ENCODE results near the gene GBF1. TPM values are rescaled to one million over a fixed set of nuclear protein-coding genes. Genes with fewer than 3 reads are reported as not detected.
"Not testable (repeated sequence)": the region's sequence is repeated elsewhere in the genome, so short reads cannot be mapped to it uniquely, and the experiment has no call there.

Gene GBF1
- total RNA-seq, 2 donors from 2014 or later = 53.1 to 59.1 TPM

- Histone ChIP-seq H3K4me1 (replicated peaks) (no peaks in the 10 kb centered on the region), H3K27me3 (replicated peaks; ENCODE audit: insufficient read depth) (no peaks in the 10 kb centered on the region), H3K4me3 (no peak overlapping the region), H3K27ac (no peak overlapping the region), H3K9me3 (no peaks in the 10 kb centered on the region), H3K36me3 (no peaks in the 10 kb centered on the region)
- intact Hi-C loops (cut with DNase I) = no loop called here
- DNase-seq (ENCODE audit: low spot score) = no peak
- TF ChIP-seq POLR2A (IDR thresholded peaks at IDR 0.05) (no peak), CTCF (IDR thresholded peaks at IDR 0.05) (no peak), POLR2AphosphoS5 (IDR thresholded peaks at IDR 0.05) (no peak)
- 88% methylated on average over 1 of the region's 1 CpG for WGBS
These were observed 60.7 kb downstream of the GBF1 start for GRCh38 chr10:102306006-102306405.

GRCh38 chr10:102306710-102307109, 61.4 kb downstream of the GBF1 start:
- Histone ChIP-seq H3K36me3 (no peaks in the 10 kb centered on the region), H3K9me3 (no peaks in the 10 kb centered on the region), H3K27ac (no peak overlapping the region), H3K27me3 (replicated peaks; ENCODE audit: insufficient read depth) (no peaks in the 10 kb centered on the region), H3K4me1 (replicated peaks) (no peaks in the 10 kb centered on the region), H3K4me3 (no peak overlapping the region)
- 97% methylated on average over 3 of the region's 3 CpGs for WGBS
- TF ChIP-seq POLR2AphosphoS5 (IDR thresholded peaks at IDR 0.05) (no peak), POLR2A (IDR thresholded peaks at IDR 0.05) (no peak), CTCF (IDR thresholded peaks at IDR 0.05) (no peak)
- intact Hi-C loops (cut with DNase I) = no loop called here
- DNase-seq (ENCODE audit: low spot score) = no peak

GRCh38 chr10:102308318-102308717, 63.0 kb downstream of the GBF1 start:
- H3K4me1 ChIP-seq (replicated peaks); H3K27me3 ChIP-seq (replicated peaks; ENCODE audit: insufficient read depth); H3K4me3 ChIP-seq; H3K9me3 ChIP-seq; H3K36me3 ChIP-seq; DNase-seq (ENCODE audit: low spot score); H3K27ac ChIP-seq; intact Hi-C loops (cut with DNase I): not testable (repeated sequence)
- 97% methylated on average over 4 of the region's 5 CpGs for WGBS

GRCh38 chr10:102309236-102309635, 63.9 kb downstream of the GBF1 start:
- Histone ChIP-seq H3K27ac (no peak overlapping the region), H3K4me3 (no peak overlapping the region), H3K36me3 (no peaks in the 10 kb centered on the region), H3K27me3 (replicated peaks; ENCODE audit: insufficient read depth) (no peaks in the 10 kb centered on the region), H3K4me1 (replicated peaks) (no peaks in the 10 kb centered on the region), H3K9me3 (no peaks in the 10 kb centered on the region)
- TF ChIP-seq POLR2A (IDR thresholded peaks at IDR 0.05) (no peak), CTCF (IDR thresholded peaks at IDR 0.05) (no peak), POLR2AphosphoS5 (IDR thresholded peaks at IDR 0.05) (no peak)
- WGBS = 94% methylated on average over 1 of the region's 1 CpG
- intact Hi-C loops (cut with DNase I) = no loop called here
- no peak for DNase-seq (ENCODE audit: low spot score)

- no peak for DNase-seq (ENCODE audit: low spot score)
- TF ChIP-seq POLR2AphosphoS5 (IDR thresholded peaks at IDR 0.05) (no peak), POLR2A (IDR thresholded peaks at IDR 0.05) (no peak), CTCF (IDR thresholded peaks at IDR 0.05) (no peak)
- Histone ChIP-seq H3K4me3 (no peak overlapping the region), H3K27ac (no peak overlapping the region), H3K27me3 (replicated peaks; ENCODE audit: insufficient read depth) (no peaks in the 10 kb centered on the region), H3K4me1 (replicated peaks) (no peaks in the 10 kb centered on the region), H3K36me3 (no peaks in the 10 kb centered on the region), H3K9me3 (no peaks in the 10 kb centered on the region)
- 89% methylated on average over 3 of the region's 3 CpGs for WGBS
- intact Hi-C loops (cut with DNase I) = no loop called here
These were observed 64.6 kb downstream of the GBF1 start for GRCh38 chr10:102309916-102310315.
